HepG2 (cell line): ENCODE data around the gene TMEM267. TPM values are rescaled to one million over a fixed set of nuclear protein-coding genes. Genes with fewer than 3 reads are reported as not detected.

Experiments
- BORCS8-MEF2B ChIP-seq: sonication (generic); formaldehyde crosslinking; IDR thresholded peaks from 2 replicates; pipeline ENCODE4 v1.8.0; 2022; ENCODE audit warnings: mild to moderate bottlenecking, missing genetic modification reagents
- FOXK2 ChIP-seq: fragments of 450-650 bp; IDR thresholded peaks from 2 replicates; pipeline ENCODE4 v1.6.1; 2016
- IRX3 ChIP-seq: sonication (generic); formaldehyde crosslinking; IDR thresholded peaks from 2 replicates; pipeline ENCODE4 v1.8.1; 2023; ENCODE audit warnings: mild to moderate bottlenecking, low read depth, missing genetic modification reagents, borderline replicate concordance
- MEIS1 ChIP-seq: sonication (generic); formaldehyde crosslinking; IDR thresholded peaks from 2 replicates; pipeline ENCODE4 v1.9.0; 2021; ENCODE audit warnings: mild to moderate bottlenecking, missing genetic modification reagents, moderate library complexity, borderline replicate concordance
- MXI1 ChIP-seq: IDR thresholded peaks from 3 replicates; pipeline ENCODE4 v1.6.1; 2012; ENCODE audit warnings: low read depth, low read length, inconsistent platforms, borderline replicate concordance
- NFKBIZ ChIP-seq: IDR thresholded peaks from 2 replicates; pipeline ENCODE4 v1.6.1; 2018; ENCODE audit warnings: missing genetic modification reagents, missing compliant biosample characterization
- SALL1 ChIP-seq: sonication (generic); formaldehyde crosslinking; IDR thresholded peaks from 2 replicates; pipeline ENCODE4 v1.8.0; 2022; ENCODE audit warnings: mild to moderate bottlenecking, missing genetic modification reagents
- SRSF4 ChIP-seq: fragments of 200-400 bp; formaldehyde crosslinking; IDR thresholded peaks from one replicate; pipeline ENCODE4 v1.6.1; 2018; ENCODE audit warnings: mild to moderate bottlenecking, low read depth, low read length, moderate library complexity; ENCODE audit not compliant: poor library complexity, severe bottlenecking
- TRIM24 ChIP-seq: sonication (generic); formaldehyde crosslinking; IDR thresholded peaks from 2 replicates; pipeline ENCODE4 v1.8.0; 2022; ENCODE audit warnings: mild to moderate bottlenecking, missing genetic modification reagents
- ZBTB42 ChIP-seq: sonication (generic); formaldehyde crosslinking; IDR thresholded peaks from 2 replicates; pipeline ENCODE4 v1.5.0; 2020; ENCODE audit warnings: mild to moderate bottlenecking, missing genetic modification reagents
- ZFAT ChIP-seq: sonication (generic); formaldehyde crosslinking; conservative IDR thresholded peaks from 2 replicates; pipeline ENCODE4 v1.8.1; 2023; ENCODE audit warnings: missing genetic modification reagents, inconsistent platforms
- ZFY ChIP-seq: sonication (generic); formaldehyde crosslinking; IDR thresholded peaks from 2 replicates; pipeline ENCODE4 v1.4.0; 2020; ENCODE audit warnings: missing genetic modification reagents
- ZHX2 ChIP-seq, 2 experiments: sonication (generic) in 1 of 2; formaldehyde crosslinking in 1 of 2; IDR thresholded peaks; 2 replicates each; pipeline versions ENCODE4 v1.6.1 to v1.9.0; 2014 to 2022; ENCODE audit warnings: antibody characterized with exemption in 1 of 2, borderline replicate concordance in 1 of 2, inconsistent platforms in 1 of 2, low read depth in 1 of 2, missing genetic modification reagents in 1 of 2
- ZNF564 ChIP-seq: sonication (generic); formaldehyde crosslinking; IDR thresholded peaks from 2 replicates; pipeline ENCODE4 v1.8.1; 2023; ENCODE audit warnings: mild to moderate bottlenecking, missing genetic modification reagents
- ZNF746 ChIP-seq: sonication (generic); formaldehyde crosslinking; IDR thresholded peaks from 2 replicates; pipeline ENCODE4 v1.8.0; 2022; ENCODE audit warnings: mild to moderate bottlenecking, missing genetic modification reagents
- polyA plus RNA-seq, 8 experiments: library from polyadenylated mRNA; depleted of rRNA in 3 of 8; stranded (reverse) in 7 of 8; unstranded in 1 of 8; fragments of >200 nt; fragmentation: Illumina TruSeq in 4 of 8; extraction: Trizol in 4 of 8; gene quantifications; 2 replicates each; pipeline versions ENCODE4 v1.2.1 to v1.2.3, GENCODE V29; 2011 to 2016; ENCODE audit warnings: low read depth in 4 of 8, missing spikeins in 1 of 8, mixed read lengths in 1 of 8; ENCODE audit not compliant: insufficient read depth in 1 of 8
- total RNA-seq, 5 experiments: library from RNA; depleted of rRNA; stranded (reverse); fragments of >200 nt; fragmentation: Illumina TruSeq; extraction: Trizol; gene quantifications; 2 replicates each; pipeline ENCODE4 v1.2.3, GENCODE V29; 2016; ENCODE audit warnings: low read depth in 1 of 5
- TF ChIP-seq, protein P1 (sequence below): sonication (generic); formaldehyde crosslinking; conservative IDR thresholded peaks from 2 replicates; pipeline ENCODE4 v1.4.0; 2020; ENCODE audit warnings: missing genetic modification reagents
- TF ChIP-seq, protein P2 (sequence below): sonication (generic); formaldehyde crosslinking; IDR thresholded peaks from 2 replicates; pipeline ENCODE4 v1.4.0; 2020; ENCODE audit warnings: missing genetic modification reagents
- TF ChIP-seq, protein P3 (sequence below): sonication (generic); formaldehyde crosslinking; IDR thresholded peaks from 2 replicates; pipeline ENCODE4 v1.4.0; 2020; ENCODE audit warnings: mild to moderate bottlenecking, missing genetic modification reagents

The TMEM267 gene
- total and polyA plus RNA-seq, 2 of the 13 experiments (the other 11 are each of a cell fraction or from before 2014, with no cell fraction given) = 8.9 to 12.6 TPM

DNA sequence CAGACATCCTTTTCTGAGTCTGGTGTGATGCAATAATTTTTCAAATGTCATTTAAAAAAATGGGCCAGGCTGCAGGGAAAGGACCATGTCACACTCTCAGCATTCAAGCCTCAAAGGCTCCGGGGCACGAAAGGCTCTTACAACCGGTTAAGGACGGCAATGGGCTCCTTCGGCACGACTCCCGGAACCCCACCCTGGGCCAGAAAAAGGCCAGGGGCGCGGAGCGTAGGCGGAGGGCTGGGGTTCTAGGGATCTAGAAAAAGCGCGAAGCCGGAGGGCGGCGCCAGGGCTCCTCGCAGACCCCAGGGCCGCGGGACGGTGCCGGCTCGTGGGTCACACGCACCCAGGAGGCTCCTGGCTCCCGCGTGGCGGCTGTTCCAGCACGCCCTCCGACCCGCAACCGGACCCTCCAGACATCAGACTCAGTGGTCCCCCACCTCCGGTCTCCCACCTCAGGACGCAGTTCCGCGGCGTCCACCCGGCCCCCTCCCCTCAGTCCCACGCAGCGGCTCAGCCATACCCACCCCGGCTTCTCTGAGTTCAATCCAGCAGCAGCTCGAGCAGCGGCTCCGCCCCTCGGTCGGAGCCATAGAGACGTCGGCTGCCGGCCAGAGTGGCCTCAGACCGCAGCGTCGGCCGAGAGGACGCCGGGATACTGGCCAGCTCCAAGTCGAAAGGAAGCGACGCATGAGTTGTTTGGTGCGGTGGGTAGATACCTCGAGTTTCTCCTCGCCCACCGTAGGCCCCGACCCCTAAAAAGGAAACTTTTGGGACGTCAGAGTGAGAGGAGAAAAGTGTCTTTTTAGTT, at the start of gene TMEM267 (continued):
- TF ChIP-seq ZFAT (CRISPR knock-in tag) (0 out of 2 replicates have a peak, but pooled peaks have one; percentile 51), ZHX2 (IDR thresholded peaks at IDR 0.05; ENCODE audit: low read depth) (0 out of 2 replicates have a peak, but pooled peaks have one; percentile 49), ZHX2 (CRISPR knock-in tag; IDR thresholded peaks at IDR 0.05; ENCODE audit: borderline replicate concordance) (no peak; the same call in 1 of the 2 replicates), MXI1 (peak; percentile 36; the same call in 2 of the 3 replicates), ZFY (CRISPR knock-in tag) (peak; percentile 95), SALL1 (CRISPR knock-in tag) (peak; percentile 59), SRSF4 (no peak), NFKBIZ (CRISPR knock-in tag) (no peak), MEIS1 (CRISPR knock-in tag) (no peak), TRIM24 (no peak), ZNF564 (CRISPR knock-in tag) (peak; percentile 59; the same call in 1 of the 2 replicates), BORCS8-MEF2B (CRISPR knock-in tag) (no peak; the same call in 1 of the 2 replicates), IRX3 (peak; percentile 24; the same call in 1 of the 2 replicates), ZNF746 (CRISPR knock-in tag) (no peak), FOXK2 (no peak), ZBTB42 (CRISPR knock-in tag) (0 out of 2 replicates have a peak, but pooled peaks have one; percentile 10)
- TF ChIP-seq, protein P1, sequence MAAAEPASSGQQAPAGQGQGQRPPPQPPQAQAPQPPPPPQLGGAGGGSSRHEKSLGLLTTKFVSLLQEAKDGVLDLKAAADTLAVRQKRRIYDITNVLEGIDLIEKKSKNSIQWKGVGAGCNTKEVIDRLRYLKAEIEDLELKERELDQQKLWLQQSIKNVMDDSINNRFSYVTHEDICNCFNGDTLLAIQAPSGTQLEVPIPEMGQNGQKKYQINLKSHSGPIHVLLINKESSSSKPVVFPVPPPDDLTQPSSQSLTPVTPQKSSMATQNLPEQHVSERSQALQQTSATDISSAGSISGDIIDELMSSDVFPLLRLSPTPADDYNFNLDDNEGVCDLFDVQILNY = no peak
- TF ChIP-seq, protein P2, sequence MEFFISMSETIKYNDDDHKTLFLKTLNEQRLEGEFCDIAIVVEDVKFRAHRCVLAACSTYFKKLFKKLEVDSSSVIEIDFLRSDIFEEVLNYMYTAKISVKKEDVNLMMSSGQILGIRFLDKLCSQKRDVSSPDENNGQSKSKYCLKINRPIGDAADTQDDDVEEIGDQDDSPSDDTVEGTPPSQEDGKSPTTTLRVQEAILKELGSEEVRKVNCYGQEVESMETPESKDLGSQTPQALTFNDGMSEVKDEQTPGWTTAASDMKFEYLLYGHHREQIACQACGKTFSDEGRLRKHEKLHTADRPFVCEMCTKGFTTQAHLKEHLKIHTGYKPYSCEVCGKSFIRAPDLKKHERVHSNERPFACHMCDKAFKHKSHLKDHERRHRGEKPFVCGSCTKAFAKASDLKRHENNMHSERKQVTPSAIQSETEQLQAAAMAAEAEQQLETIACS (CRISPR knock-in tag) = no peak
- TF ChIP-seq, protein P3, sequence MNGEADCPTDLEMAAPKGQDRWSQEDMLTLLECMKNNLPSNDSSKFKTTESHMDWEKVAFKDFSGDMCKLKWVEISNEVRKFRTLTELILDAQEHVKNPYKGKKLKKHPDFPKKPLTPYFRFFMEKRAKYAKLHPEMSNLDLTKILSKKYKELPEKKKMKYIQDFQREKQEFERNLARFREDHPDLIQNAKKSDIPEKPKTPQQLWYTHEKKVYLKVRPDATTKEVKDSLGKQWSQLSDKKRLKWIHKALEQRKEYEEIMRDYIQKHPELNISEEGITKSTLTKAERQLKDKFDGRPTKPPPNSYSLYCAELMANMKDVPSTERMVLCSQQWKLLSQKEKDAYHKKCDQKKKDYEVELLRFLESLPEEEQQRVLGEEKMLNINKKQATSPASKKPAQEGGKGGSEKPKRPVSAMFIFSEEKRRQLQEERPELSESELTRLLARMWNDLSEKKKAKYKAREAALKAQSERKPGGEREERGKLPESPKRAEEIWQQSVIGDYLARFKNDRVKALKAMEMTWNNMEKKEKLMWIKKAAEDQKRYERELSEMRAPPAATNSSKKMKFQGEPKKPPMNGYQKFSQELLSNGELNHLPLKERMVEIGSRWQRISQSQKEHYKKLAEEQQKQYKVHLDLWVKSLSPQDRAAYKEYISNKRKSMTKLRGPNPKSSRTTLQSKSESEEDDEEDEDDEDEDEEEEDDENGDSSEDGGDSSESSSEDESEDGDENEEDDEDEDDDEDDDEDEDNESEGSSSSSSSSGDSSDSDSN (CRISPR knock-in tag) = peak; percentile 84
